Stimulated activated CD4-positive, alpha-beta T cell treated with anti-CD3 and anti-CD28 coated beads, TNF-alpha, amount 100 ng/mL, for 4 hours (primary cell): ENCODE data around the gene KIF26B.
"Not testable (repeated sequence)": the region's sequence is repeated elsewhere in the genome, so short reads cannot be mapped to it uniquely, and the experiment has no call there.

ENCODE experiments used
- DNase-seq, 3 experiments: peaks; one replicate each; pipeline ENCODE4 v3.0.0-alpha.2; 2020; ENCODE audit warnings: low read depth in 3 of 3

Gene KIF26B

DNA sequence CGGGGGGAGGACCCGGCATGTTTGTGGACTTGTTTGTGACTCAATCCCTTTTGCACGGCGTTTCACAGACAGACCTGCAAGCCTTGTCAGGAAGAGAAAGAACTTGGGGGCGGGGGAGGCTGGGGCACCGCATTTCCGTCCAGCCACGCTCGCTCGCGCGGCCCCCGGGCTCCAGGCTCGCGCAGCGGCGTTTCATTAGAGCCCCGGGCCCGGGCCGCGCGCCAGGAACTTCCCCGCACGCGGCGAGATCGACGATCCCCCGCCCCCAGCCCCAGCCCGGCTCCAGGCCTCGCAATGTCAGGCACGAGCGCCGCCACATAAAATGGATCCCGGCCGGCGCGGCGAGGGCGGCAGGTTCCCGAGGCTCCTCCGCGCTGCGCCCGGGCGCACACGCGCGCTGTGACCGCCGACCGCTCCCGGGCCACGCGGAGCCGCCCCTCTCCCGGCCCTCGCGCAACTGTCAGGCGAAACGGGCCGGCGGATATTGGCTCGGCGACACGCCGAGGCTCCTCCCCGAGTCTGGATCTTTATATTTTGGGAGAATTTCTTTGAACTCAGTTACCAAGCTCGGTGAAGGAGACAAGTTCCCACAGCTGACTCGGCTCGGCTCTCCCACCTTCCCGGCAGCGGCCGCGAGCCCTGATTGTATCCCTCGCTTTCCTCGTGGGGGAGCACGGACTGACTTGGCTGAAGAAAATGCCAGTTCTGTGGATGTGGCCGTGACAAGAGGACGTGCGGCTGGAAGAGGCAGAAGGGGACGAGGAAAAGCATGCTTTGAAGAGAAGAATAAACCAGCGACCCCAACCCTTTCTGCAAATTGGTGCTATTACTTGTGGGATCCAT lies at the start of gene KIF26B:
KIF26B (plus strand) TSS at position 557 of the 843 bp plus-strand sequence. CDS start 440 bp downstream, outside the sequence.
- peak in 1 of 3 experiments; percentile 13 for DNase-seq

DNA sequence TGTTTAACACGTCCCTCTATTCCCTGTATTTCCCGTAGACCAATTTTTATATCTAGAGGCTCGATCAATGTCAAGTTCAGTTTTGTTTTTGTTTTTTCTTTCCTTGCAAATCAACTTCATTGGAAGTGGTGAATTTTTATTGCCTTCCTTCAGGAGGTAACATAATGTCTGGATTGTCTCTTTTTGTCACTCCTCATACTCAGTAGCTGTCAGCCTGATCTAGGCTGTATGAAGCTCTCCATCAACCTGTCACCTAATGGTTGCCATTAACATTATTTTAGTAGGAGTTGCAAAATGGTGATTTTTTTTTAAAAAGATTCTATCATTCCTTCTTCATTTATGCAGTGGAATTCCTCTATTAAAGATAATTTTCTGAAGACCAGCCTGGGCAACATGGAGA lies 49.7 kb upstream of the KIF26B start:
- no peak for DNase-seq

DNA sequence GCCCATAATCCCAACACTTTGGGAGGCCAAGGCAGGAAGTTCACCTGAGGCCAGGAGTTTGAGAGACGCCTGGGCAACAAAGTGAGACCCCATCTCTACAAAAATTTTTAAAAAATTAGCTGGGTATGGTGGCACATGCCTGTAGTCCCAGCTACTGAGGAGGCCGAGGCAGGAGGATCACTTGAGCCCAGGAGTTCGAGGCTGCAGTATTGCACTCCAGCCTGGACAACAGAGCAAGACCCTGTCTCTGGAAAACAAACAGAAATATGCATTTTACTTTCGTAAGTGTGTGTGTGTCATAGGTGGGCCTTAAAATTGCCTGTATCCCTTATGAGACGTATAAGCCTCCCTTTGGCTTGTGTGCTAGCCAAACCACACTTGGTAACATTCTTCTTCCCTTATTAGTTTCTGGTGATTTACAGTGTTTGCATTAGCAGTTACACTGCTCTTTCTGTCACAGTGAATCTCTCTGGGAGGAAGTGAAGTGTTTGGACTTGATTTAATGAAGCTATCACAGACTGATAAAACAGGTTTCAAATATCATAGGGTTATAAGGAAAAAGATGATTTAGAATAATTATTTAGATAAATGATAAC lies 48.9 kb upstream of the KIF26B start:
- no peak for DNase-seq

DNA sequence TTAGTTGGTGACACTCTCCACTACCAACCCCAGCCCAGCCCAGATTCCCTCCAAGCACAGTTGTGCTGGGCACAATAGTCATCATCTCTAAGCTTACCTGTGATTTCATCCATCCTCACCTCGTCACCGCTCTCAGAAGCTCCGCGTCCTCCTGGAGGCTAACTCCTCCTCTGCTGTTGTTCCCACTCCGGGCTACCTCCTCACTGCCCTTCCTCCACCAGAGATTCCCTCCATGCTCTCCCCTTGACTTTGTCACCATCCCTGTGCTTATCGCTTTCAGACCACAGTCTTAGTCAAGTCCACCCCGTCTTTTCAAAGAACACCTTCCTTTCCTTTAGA lies 47.0 kb upstream of the KIF26B start:
- no peak for DNase-seq

DNA sequence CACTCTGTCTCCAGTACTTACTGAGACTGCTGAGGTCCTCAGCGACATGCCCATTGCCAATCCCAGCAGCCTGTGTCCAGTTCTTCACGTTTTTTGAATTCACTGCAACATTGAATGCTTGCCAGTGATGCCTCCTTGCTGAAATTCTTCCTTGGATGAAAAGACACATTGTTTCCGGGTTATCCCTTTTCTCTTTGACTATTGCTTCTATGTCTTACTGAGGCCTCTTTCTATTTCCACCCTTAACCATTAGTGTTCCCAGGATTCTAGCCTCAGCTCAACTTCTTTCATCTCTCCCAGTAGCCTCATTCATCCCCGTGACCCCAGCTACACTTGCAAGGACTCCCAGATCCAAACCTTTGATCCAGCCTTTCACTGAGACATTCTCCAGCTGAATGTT lies 46.5 kb upstream of the KIF26B start:
- DNase-seq = no peak

DNA sequence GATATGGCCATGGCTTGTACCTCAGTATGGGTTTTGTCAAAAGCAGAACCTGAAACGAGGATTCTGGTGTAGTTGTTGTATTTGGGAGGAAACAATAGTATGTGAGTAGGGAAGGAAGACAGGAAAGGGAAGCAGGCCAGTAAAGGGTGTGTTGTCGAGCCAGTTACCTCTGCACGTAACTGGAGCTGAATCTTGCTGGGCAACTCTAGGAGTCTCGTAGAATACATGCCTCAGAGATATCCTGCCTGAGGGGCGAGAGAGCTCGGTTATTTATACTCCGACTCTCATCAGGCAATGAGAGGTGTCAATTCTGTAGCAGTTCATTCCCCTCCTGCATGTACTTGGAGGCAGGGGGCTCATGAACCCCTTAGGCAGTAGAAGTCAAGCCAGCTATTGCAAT lies 45.9 kb upstream of the KIF26B start:
- no peak for DNase-seq

DNA sequence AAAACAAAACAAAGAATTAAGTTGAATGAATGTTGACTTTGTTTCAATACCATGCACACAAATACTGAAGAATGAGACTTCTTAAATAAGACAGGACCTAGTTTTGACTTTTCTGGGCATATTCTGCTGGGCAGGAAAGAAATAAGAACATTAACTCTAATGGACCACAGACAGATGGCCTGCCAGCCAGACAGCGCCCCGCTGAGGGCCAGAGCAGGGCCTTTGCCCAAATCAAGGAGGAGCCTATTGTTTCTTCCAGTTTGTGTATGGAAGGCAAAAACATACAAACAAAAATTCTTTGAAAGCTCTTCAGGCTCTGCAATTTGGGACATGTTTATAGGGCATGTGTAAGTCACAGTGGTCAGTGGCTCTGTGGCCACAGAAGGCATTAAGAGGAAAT lies 44.4 kb upstream of the KIF26B start:
- DNase-seq = no peak

DNA sequence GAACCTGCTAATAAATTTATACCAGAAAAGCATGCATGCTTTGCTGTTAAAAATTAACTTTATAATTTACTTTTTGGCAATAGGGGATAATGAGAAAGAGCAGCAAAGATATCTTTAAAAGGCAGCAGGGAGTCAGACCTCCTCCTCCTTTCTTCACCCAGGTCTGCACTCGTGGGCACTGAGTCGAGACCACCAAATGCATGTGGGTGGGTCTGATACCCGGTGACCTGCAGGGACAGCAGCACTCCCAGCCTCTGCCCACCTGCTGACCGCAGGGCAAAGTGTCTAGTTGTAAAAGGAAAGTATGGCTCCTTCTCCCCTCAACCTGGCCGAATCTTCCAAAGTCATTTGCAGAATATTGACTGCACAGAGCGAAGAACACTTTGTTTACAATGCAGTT lies 43.7 kb upstream of the KIF26B start:
- no peak for DNase-seq

DNA sequence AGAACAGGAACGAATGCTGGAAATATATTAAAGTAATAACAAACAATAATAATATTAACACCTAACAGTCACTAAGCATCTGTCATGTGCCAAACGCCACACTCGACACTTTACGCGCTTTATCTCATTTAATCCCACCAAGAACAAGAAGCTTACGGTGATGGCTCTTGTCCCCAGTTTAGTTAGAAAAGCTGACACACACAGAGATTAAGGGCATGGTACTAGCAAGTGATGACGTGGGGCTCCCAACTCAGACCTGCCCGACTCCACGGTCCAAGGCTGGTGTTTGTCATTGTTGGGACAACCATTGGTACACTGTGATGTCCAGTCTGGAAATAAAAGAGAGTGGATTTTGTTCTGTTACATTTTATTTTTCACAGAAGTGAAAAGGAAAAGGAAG lies 41.1 kb upstream of the KIF26B start:
- no peak for DNase-seq

DNA sequence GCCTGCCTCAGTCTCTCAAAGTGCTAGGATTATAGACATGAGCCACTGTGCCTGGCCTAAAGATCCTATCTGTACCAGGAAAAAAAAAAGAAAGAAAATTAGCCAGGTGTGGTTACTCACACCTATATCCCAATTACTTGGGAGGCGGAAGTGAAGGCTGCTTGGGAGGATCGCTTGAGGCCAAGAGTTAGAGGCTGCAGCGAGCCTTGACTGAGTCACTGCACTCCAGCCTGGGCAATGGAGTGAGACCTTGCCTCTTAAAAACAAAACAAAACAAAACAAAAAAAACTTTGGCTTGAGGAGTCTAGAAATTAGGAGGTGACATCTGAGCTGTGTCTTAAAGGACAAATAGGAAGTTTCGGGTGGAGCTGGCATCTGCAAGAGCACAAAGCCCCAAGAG lies 38.7 kb upstream of the KIF26B start:
- no peak for DNase-seq

DNA sequence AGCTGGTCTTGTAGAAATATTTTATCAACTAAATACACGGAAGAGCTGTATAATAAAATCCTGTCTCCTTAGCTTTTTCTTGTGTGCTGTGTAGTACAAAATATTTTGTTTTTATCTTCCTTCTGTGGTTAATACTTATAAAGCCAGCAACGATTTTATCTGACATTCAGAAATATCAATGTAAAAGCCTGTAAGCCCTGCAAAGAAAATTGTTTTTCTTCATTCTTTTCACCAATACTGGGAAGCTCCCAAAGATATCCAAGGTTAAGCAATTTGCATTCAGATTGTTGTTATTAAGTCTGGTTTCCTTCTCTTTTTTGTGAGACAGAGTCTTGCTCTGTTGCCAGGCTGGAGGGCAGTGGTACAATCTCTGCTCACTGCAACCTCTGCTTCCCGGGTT lies 38.0 kb upstream of the KIF26B start:
- no peak for DNase-seq

DNA sequence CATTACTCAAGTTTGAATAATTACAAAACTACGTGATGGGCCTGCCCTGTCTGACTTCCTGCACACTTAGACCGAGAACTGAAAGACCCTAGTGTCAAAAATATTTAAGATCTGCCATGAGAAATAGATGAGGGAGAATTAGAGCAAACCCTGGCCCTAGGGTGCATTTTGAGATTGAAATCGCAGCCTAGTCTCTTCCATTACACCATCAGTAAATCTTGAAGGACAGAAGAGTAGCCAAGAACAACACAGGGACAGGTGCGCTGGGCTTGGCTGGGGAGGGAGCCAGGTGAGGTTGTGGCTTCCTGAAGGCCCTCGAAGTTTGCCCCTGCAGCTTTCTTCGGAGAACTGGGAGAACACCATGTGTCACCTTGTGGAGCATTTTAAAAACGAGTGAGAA lies 36.7 kb upstream of the KIF26B start:
- DNase-seq = no peak

DNA sequence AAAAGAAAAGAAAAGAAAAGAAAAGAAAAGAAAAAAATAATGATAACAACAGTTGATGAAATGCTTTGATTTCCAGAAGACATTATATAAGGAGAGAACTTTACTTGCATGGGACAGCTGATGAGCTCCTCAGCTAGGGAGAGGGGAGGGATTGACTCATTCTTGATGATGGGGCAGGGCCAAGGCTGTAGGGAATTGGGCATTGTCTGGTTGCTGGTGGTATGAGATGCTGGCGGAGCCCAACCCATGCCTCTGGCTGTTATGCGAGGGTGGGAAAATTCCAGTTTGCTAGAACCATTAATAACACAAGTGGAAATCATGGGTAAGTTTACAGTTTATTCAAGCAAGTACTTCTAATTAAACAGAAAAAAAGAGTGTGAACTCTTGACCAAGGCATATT lies 36.0 kb upstream of the KIF26B start:
- DNase-seq = no peak

DNA sequence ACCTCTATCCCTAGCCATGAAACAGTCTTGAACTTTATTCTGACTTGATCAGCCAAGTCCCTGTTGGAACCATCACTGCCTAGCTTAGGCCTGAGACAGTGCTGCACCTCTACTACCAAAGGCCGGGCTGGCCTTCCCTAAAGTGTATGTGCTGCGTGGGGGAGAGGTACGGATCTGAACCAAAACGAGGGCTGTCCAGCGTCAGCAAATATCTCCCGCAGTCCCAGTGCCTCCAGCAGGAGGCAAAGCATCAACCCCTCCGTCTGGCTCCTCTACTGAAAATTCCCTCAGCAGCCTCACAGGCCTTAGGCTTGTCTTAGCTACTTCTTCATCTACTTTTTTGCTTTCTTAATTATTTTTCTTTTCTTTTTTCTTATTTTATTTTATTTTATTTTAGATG lies 33.3 kb upstream of the KIF26B start:
- no peak for DNase-seq

DNA sequence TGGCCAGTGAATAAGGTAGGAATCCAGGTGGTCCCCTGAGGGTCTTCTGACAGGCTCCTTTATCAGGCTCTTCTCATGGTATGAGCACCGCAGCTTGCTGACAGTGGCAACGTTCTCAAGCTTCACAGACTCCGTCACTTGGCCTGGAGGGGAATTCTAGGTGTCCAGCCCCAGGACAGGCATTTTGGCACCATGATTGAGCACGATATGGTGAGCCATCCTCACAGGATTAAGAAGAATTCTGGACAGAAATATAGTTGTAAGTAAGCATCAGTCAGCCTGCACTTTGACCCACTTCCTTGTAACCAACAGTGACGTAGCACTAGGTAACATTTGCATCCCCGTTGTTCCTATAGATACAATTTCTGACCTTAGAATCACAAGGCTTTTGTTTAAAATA lies 30.5 kb upstream of the KIF26B start:
- DNase-seq = no peak

DNA sequence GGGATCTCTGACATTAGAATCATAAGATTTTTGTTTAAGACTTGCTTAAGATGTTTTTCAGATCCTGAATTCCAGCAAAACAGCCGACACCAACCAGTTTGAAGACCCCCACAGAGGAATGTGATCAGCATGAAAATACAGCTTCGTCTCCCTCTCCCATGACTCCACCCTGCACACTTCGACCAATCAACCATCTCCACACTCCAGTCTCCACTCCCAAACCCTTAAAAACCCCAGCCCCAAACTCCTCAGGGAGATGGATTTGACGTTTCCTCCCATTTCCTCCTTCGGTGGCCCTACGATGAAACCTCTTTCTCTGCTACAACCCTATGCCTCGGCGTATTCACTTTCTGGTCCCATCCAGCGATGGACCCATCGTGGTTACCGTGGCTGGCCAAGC lies 30.1 kb upstream of the KIF26B start:
- no peak for DNase-seq

DNA sequence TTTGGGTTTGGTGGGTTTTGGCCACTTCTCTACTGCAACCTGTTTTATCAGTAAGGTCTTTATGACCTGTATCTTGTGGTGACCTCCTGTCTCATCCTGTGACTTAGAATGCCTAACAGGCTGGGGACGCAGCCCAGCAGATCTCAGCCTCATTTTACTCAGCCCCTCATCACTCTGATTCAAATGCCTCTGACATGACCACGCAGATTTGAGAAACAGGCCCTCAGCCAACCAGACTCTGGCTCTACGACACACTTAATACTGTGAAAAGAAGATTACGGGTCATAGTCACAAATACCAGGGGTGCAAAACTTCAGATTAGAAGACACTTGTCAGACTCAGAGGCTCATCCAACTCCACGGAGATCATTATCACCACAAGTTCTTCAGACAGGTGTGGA lies 28.3 kb upstream of the KIF26B start:
- DNase-seq = no peak

DNA sequence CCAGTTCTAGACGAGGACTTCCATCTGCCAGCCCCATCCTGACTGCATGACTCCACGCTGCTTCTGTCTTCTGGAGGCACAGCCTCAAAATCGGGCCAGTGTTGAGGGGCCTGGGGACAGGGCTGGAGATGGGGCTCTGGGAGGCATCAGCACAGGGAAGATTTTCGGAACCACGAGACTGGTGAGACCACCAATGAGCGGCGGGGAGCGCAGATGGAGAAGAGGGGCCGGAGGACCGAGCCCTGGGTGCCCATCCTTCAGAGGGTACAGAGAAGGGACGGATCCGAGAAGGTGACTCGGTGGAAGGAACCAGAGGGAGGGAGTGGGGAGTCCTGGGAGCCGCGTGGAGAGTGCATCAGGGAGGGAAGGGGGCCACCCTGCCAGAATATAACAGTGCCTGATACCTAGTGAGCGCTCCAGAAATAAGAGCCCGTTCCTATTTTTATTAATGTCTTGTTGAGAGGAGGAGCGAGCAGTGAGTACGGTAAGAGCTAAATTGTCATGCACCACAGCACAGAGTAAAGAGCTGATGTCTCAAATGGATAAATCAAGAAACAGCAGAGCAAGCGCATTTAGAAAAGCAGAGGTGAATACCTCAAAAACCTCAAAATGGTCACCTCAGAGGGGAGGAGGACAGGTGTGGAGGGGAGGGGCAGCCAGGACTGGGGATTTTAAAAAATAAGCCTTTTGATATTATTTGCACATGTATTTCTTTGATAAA lies 26.2 kb upstream of the KIF26B start:
- no peak for DNase-seq

DNA sequence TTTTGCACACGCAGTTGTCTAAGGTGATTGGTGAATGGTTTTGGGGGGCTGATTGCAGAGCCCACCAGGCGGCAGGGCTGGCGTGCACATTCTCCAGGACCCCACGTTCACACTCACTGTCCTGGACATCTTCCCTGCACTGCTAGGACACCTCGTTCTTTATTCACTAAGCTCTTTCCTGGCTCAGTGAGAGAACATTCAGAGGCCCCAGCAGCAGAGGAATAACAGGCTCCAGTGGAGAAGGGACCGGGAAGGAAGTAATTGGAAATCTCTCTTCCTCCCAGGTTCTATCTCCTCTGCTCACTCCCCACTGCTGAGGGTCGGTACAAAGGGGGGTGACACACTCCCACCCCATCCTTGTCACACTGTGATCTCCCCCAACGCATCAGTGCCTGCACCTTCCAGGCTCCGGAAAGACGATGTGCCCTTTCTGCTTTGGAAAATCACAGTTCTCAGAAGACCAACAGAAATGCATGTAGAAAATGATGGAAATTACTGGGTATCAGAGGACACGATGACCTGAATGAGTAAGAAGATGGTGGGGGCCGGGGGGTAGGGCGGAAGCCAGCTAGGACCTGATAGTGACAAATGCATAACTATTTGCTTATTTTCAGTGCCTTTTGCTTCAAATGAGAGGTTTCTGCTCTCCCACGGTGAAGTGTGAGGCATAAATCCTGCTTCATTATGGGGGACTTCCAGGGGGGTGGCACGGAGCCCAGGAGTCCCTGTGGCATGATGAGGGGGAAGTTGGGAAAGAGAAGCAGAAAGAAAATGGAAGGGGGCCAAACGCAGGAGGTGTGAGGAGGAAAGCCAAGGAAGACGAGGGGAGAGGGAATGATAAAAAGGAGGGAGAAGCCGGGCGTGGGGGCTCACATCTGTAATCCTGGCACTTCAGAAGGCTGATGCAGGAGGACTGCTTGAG lies 25.2 kb upstream of the KIF26B start:
- DNase-seq = no peak

DNA sequence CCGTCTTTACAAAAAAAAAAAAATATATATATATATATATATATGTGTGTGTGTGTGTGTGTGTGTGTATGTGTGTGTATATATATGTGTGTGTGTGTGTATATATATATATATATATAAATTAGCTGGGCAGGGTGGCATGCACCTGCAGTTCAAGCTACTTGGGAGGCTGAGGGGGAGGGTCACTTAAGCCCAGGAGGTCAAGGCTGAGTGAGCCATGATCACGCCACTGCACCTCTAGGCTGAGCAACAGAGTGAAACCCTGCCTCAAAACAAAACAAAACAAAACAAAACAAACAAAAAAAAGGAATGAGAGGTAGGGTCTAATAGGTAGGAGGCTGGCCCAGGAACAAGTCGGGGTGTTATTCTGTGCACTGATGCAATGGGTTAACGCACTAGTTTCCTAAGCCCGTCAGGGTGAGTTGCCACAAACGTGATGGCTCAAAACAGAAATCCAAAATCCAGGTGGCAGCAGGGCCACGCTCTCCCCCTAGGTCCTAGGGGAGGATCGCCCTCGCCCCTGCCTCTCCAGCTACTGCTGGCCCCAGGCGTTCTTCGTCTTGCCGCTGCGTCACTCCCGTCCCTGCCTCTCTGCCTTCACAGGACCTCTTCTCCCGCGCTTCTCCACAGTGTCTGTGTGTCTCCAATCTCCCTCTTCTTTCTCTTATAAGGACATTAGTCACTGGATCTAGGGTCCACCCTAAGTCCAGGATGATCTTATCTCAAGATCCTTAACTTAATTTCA lies 24.3 kb upstream of the KIF26B start:
- DNase-seq = not testable (repeated sequence)

DNA sequence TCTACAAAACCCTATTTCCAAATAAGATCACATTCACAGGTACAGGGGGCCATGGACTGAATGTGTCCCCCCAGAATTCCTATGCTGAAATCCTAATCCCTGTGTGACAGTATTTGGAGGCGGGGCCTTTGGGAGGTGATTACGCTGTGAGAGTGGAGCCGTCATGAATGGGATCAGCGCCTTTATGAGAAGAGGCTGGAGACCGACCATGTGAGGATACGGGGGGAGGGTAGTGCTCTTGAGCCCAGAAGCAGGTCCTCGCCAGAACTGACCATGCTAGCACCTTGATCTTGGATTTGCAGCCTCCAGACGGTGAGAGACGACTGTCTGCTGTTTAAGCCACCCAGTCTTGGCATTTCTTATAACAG lies 23.8 kb upstream of the KIF26B start:
- no peak for DNase-seq
